Esophagus muscularis mucosa (tissue), 4 donors: Measurements from ENCODE around the gene CELSR1.

ENCODE experiments used
- EP300 ChIP-seq: sonication (generic); formaldehyde crosslinking; IDR thresholded peaks from one replicate; pipeline ENCODE4 v1.6.1; 2017; ENCODE audit warnings: antibody characterized with exemption
- POLR2A ChIP-seq: fragments of 450-650 bp; IDR thresholded peaks from one replicate; pipeline ENCODE4 v1.6.1; 2017; ENCODE audit warnings: antibody characterized with exemption, moderate library complexity, mild to moderate bottlenecking, low read depth
- TF ChIP-seq, protein P1 (sequence below), 3 experiments: fragments of 200-600 bp in 2 of 3; fragments of 450-650 bp in 1 of 3; sonication (generic) in 2 of 3; IDR thresholded peaks; one replicate each; pipeline ENCODE4 v1.5.1; 2017 to 2019; ENCODE audit warnings: antibody characterized with exemption in 3 of 3, mild to moderate bottlenecking in 2 of 3, moderate library complexity in 1 of 3

DNA sequence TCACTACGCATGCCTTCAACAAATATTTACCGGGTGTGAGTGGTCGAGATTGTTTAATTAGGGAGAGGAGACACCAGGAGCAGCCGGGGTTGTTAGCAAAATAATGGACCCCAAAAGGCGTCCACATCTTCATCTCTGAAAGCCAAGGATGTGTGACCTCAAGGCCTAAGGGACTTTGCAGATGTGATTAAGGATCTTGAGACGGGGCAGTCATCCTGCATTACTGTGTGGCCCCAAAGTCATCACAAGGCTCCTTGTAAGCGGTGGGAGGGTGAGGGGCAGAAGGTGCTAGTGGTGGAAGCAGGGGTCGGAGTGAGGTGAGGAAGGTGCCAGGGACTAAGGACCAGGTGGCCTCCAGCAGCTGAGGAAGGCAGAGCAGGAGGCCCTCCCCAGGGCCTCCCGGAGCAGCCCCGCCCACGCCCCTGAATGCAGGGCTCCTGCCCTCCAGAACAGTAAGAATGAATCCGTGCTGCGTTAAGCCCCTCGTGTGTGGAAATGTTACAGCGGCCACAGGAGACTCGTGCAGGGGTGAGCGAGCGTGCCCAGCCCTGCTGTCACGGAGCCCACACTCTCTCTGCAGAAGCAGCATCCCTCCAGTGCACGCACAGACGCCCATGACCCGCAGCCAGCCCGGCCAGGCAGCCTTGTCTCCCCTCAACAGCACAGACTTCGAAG lies 83.5 kb downstream of the CELSR1 start:
- TF ChIP-seq, protein P1, sequence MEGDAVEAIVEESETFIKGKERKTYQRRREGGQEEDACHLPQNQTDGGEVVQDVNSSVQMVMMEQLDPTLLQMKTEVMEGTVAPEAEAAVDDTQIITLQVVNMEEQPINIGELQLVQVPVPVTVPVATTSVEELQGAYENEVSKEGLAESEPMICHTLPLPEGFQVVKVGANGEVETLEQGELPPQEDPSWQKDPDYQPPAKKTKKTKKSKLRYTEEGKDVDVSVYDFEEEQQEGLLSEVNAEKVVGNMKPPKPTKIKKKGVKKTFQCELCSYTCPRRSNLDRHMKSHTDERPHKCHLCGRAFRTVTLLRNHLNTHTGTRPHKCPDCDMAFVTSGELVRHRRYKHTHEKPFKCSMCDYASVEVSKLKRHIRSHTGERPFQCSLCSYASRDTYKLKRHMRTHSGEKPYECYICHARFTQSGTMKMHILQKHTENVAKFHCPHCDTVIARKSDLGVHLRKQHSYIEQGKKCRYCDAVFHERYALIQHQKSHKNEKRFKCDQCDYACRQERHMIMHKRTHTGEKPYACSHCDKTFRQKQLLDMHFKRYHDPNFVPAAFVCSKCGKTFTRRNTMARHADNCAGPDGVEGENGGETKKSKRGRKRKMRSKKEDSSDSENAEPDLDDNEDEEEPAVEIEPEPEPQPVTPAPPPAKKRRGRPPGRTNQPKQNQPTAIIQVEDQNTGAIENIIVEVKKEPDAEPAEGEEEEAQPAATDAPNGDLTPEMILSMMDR (IDR thresholded peaks at IDR 0.05), result no peak
- TF ChIP-seq POLR2A (no peak), EP300 (no peak)
